K562 (cell line): ENCODE data around the gene SLC6A6. TPM values are rescaled to one million over a fixed set of nuclear protein-coding genes. Genes with fewer than 3 reads are reported as not detected.
A peak's percentile ranks its signal among the peaks of the same experiment; 100 is the strongest.

Experiments
- CHD2 ChIP-seq: IDR thresholded peaks from 2 replicates; pipeline ENCODE4 v1.6.1; 2011; ENCODE audit warnings: low read depth, low read length
- EZH2 ChIP-seq: IDR thresholded peaks from 2 replicates; pipeline ENCODE4 v1.6.1; 2012; ENCODE audit warnings: low read depth, mild to moderate bottlenecking, inconsistent platforms, low read length, borderline replicate concordance
- NCOA2 ChIP-seq, 2 experiments: fragments of 450-650 bp; IDR thresholded peaks; 2 replicates each; pipeline ENCODE4 v1.6.1; 2018; ENCODE audit warnings: mild to moderate bottlenecking in 2 of 2, moderate library complexity in 1 of 2; ENCODE audit not compliant: partially characterized antibody in 2 of 2
- PBX2 ChIP-seq, 2 experiments: IDR thresholded peaks in 1 of 2; conservative IDR thresholded peaks in 1 of 2; 2 replicates each; pipeline ENCODE4 v1.6.1; 2016; ENCODE audit warnings: low read depth in 2 of 2, mild to moderate bottlenecking in 1 of 2, missing compliant biosample characterization in 1 of 2, missing genetic modification characterization in 1 of 2, moderate library complexity in 1 of 2
- RFX1 ChIP-seq: fragments of 450-650 bp; IDR thresholded peaks from 2 replicates; pipeline ENCODE4 v1.6.1; 2016; ENCODE audit warnings: mild to moderate bottlenecking, moderate library complexity
- SAFB2 ChIP-seq: fragments of 200-400 bp; formaldehyde crosslinking; IDR thresholded peaks from 2 replicates; pipeline ENCODE4 v1.6.1; 2018; ENCODE audit warnings: borderline replicate concordance, low read length, low read depth, moderate library complexity; ENCODE audit not compliant: severe bottlenecking
- TCFL5 ChIP-seq: fragments of 250-450 bp; sonication (Bioruptor Pico); conservative IDR thresholded peaks from 2 replicates; pipeline ENCODE4 v1.6.1; 2021; ENCODE audit warnings: mild to moderate bottlenecking, moderate library complexity, matching md5 sums
- ZBTB11 ChIP-seq, 3 experiments: fragments of 200-800 bp in 1 of 3; fragments of 250-450 bp in 1 of 3; fragments of 450-650 bp in 1 of 3; sonication (Bioruptor Pico) in 1 of 3; sonication (Bioruptor generic) in 1 of 3; formaldehyde crosslinking in 1 of 3; IDR thresholded peaks; 2 replicates each; pipeline versions ENCODE4 v1.6.1 to v1.8.0; 2016 to 2022; ENCODE audit warnings: mild to moderate bottlenecking in 2 of 3, missing genetic modification characterization in 2 of 3, missing compliant biosample characterization in 1 of 3, moderate library complexity in 1 of 3
- ZNF354B ChIP-seq: fragments of 250-450 bp; sonication (Bioruptor Pico); IDR thresholded peaks from 2 replicates; pipeline ENCODE4 v1.4.0; 2020
- polyA plus RNA-seq, 8 experiments: library from polyadenylated mRNA; depleted of rRNA in 4 of 8; stranded (reverse) in 5 of 8; unstranded in 3 of 8; fragments of >200 nt; fragmentation: Nextera tagmentation in 2 of 8; fragmentation: Illumina TruSeq in 1 of 8; extraction: Ambion mirVana in 2 of 8; extraction: Trizol in 1 of 8; gene quantifications; 2 replicates each; pipeline versions ENCODE4 v1.2.1 to v1.2.3, GENCODE V29; 2011 to 2014; ENCODE audit warnings: inconsistent platforms in 1 of 8, missing spikeins in 1 of 8
- total RNA-seq, 7 experiments: library from RNA; depleted of rRNA in 6 of 7; stranded (reverse); fragments of >200 nt in 6 of 7; fragmentation: Illumina TruSeq in 2 of 7; extraction: Trizol in 2 of 7; gene quantifications; 2 replicates each; pipeline versions ENCODE4 v1.2.1 to v1.2.3, GENCODE V29; 2011 to 2021; ENCODE audit warnings: low replicate concordance in 1 of 7
- TF ChIP-seq, protein P1 (sequence below): fragments of 250-450 bp; sonication (Bioruptor Pico); IDR thresholded peaks from 2 replicates; pipeline ENCODE4 v1.5.0; 2020; ENCODE audit warnings: mild to moderate bottlenecking, borderline replicate concordance
- TF ChIP-seq, protein P2 (sequence below): sonication (generic); formaldehyde crosslinking; IDR thresholded peaks from 2 replicates; pipeline ENCODE4 v1.8.0; 2022; ENCODE audit warnings: mild to moderate bottlenecking, missing genetic modification reagents, borderline replicate concordance
- TF ChIP-seq, protein P3 (sequence below): fragments of 450-650 bp; conservative IDR thresholded peaks from 2 replicates; pipeline ENCODE4 v1.6.1; 2016; ENCODE audit warnings: missing genetic modification characterization, low read depth, mild to moderate bottlenecking, missing compliant biosample characterization, moderate library complexity

SLC6A6 gene
- total and polyA plus RNA-seq, 9 of the 15 experiments (the other 6 are each of a cell fraction or from before 2014, with no cell fraction given): 12.3 to 203 (median 93.2) TPM

DNA sequence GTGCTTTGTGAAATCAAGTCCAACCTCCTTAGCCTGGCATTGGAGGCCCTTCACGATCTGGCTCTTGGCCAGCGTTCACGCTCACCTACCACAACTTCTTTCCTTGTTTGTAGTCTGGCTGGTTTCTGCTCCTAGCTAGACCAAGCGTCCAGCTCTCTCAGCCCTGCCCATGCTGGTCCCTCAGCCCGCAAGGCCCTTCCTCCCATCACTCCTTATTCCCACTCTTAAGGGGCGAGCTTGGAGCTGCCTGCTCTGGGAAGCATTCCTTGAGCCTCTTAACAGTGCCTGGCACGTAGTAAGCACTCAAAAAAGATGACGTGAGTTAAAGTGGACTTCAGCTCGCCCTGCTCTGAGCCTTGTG, 8.7 kb downstream of the SLC6A6 start (continued):
- TF ChIP-seq EZH2 (no peak), SAFB2 (no peak), NCOA2 (IDR thresholded peaks at IDR 0.05; ENCODE audit: partially characterized antibody in 2 of 2) (no peak), CHD2 (no peak), PBX2 (CRISPR knock-in tag; IDR thresholded peaks at IDR 0.05; ENCODE audit: low read depth) (no peak), PBX2 (tag; conservative IDR thresholded peaks at IDR 0.05; ENCODE audit: low read depth) (no peak), TCFL5 (CRISPR knock-in tag) (no peak), RFX1 (no peak), ZNF354B (CRISPR knock-in tag) (no peak), ZBTB11 (CRISPR knock-in tag; IDR thresholded peaks at IDR 0.05) (no peak)
- TF ChIP-seq, protein P1, sequence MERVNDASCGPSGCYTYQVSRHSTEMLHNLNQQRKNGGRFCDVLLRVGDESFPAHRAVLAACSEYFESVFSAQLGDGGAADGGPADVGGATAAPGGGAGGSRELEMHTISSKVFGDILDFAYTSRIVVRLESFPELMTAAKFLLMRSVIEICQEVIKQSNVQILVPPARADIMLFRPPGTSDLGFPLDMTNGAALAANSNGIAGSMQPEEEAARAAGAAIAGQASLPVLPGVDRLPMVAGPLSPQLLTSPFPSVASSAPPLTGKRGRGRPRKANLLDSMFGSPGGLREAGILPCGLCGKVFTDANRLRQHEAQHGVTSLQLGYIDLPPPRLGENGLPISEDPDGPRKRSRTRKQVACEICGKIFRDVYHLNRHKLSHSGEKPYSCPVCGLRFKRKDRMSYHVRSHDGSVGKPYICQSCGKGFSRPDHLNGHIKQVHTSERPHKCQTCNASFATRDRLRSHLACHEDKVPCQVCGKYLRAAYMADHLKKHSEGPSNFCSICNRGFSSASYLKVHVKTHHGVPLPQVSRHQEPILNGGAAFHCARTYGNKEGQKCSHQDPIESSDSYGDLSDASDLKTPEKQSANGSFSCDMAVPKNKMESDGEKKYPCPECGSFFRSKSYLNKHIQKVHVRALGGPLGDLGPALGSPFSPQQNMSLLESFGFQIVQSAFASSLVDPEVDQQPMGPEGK: no peak
- TF ChIP-seq, protein P2, sequence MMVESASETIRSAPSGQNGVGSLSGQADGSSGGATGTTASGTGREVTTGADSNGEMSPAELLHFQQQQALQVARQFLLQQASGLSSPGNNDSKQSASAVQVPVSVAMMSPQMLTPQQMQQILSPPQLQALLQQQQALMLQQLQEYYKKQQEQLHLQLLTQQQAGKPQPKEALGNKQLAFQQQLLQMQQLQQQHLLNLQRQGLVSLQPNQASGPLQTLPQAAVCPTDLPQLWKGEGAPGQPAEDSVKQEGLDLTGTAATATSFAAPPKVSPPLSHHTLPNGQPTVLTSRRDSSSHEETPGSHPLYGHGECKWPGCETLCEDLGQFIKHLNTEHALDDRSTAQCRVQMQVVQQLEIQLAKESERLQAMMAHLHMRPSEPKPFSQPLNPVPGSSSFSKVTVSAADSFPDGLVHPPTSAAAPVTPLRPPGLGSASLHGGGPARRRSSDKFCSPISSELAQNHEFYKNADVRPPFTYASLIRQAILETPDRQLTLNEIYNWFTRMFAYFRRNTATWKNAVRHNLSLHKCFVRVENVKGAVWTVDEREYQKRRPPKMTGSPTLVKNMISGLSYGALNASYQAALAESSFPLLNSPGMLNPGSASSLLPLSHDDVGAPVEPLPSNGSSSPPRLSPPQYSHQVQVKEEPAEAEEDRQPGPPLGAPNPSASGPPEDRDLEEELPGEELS: no peak
- TF ChIP-seq, protein P3, sequence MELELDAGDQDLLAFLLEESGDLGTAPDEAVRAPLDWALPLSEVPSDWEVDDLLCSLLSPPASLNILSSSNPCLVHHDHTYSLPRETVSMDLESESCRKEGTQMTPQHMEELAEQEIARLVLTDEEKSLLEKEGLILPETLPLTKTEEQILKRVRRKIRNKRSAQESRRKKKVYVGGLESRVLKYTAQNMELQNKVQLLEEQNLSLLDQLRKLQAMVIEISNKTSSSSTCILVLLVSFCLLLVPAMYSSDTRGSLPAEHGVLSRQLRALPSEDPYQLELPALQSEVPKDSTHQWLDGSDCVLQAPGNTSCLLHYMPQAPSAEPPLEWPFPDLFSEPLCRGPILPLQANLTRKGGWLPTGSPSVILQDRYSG: 0 out of 2 replicates have a peak, but pooled peaks have one; percentile 9
